Measurements from ENCODE around the gene FYB1.

FYB1 gene

GRCh38 chr5:39132128-39132447 lies 87.3 kb downstream of the FYB1 start:
- no peak for TF ChIP-seq CTCF (conservative IDR thresholded peaks at IDR 0.05; ENCODE audit: control insufficient read depth, insufficient read depth, low read depth, low read length)
- H3K4me3 ChIP-seq (ENCODE audit: control insufficient read depth, low read depth, low read length) = no peak overlapping the region
- no peak for DNase-seq (ENCODE audit: low read depth)

- DNase-seq (ENCODE audit: low read depth) = no peak
- TF ChIP-seq CTCF (conservative IDR thresholded peaks at IDR 0.05; ENCODE audit: control insufficient read depth, insufficient read depth, low read depth, low read length) = no peak
- H3K4me3 ChIP-seq (ENCODE audit: control insufficient read depth, low read depth, low read length) = no peak overlapping the region
Measured at GRCh38 chr5:39131210-39132127, 87.9 kb downstream of the FYB1 start.

- no peak for DNase-seq (ENCODE audit: low read depth)
- TF ChIP-seq CTCF (conservative IDR thresholded peaks at IDR 0.05; ENCODE audit: control insufficient read depth, insufficient read depth, low read depth, low read length) = no peak
- no peak overlapping the region for H3K4me3 ChIP-seq (ENCODE audit: control insufficient read depth, low read depth, low read length)
Measured at GRCh38 chr5:39130716-39131115, 88.6 kb downstream of the FYB1 start.

GRCh38 chr5:39121922-39122321 lies 97.4 kb downstream of the FYB1 start:
- no peak for DNase-seq (ENCODE audit: low read depth)
- TF ChIP-seq CTCF (conservative IDR thresholded peaks at IDR 0.05; ENCODE audit: control insufficient read depth, insufficient read depth, low read depth, low read length) = no peak
- H3K4me3 ChIP-seq (ENCODE audit: control insufficient read depth, low read depth, low read length) = no peak overlapping the region

GRCh38 chr5:39121315-39121714 lies 98.0 kb downstream of the FYB1 start:
- TF ChIP-seq CTCF (conservative IDR thresholded peaks at IDR 0.05; ENCODE audit: control insufficient read depth, insufficient read depth, low read depth, low read length) = no peak
- DNase-seq (ENCODE audit: low read depth) = no peak
- H3K4me3 ChIP-seq (ENCODE audit: control insufficient read depth, low read depth, low read length) = no peak overlapping the region

- no peak overlapping the region for H3K4me3 ChIP-seq (ENCODE audit: control insufficient read depth, low read depth, low read length)
- no peak for DNase-seq (ENCODE audit: low read depth)
- TF ChIP-seq CTCF (conservative IDR thresholded peaks at IDR 0.05; ENCODE audit: control insufficient read depth, insufficient read depth, low read depth, low read length) = no peak
Measured at GRCh38 chr5:39120052-39120420, 99.3 kb downstream of the FYB1 start.
